Tibial nerve (tissue), 4 donors: ENCODE measurements around the gene ZNF2. TPM values are rescaled to one million over a fixed set of nuclear protein-coding genes. Genes with fewer than 3 reads are reported as not detected.
"Not testable (repeated sequence)": the region's sequence is repeated elsewhere in the genome, so short reads cannot be mapped to it uniquely, and the experiment has no call there.

Experiments
- DNase-seq, 2 donors: peaks; one replicate each; pipeline ENCODE4 v3.0.0-alpha.2; 2019; ENCODE audit warnings: low spot score in 2 of 2
- H3K27ac ChIP-seq, 4 donors: fragments of 200-600 bp; sonication (generic) in 3 of 4; one replicate each; pipeline ENCODE4 v1.5.1; 2017 to 2019; ENCODE audit warnings: mild to moderate bottlenecking in 1 of 4
- H3K27me3 ChIP-seq, 2 donors: fragments of 200-600 bp; sonication (generic) in 1 of 2; one replicate each; pipeline versions ENCODE4 v1.5.1 to v1.6.0; 2017 to 2019
- H3K36me3 ChIP-seq, 3 donors: fragments of 200-600 bp; sonication (generic); one replicate each; pipeline ENCODE4 v1.5.1; 2018 to 2019
- H3K4me1 ChIP-seq, 4 donors: fragments of 200-600 bp; sonication (generic) in 3 of 4; one replicate each; pipeline ENCODE4 v1.5.1; 2017 to 2019
- H3K4me3 ChIP-seq, 4 donors: fragments of 200-600 bp; sonication (generic) in 3 of 4; one replicate each; pipeline ENCODE4 v1.5.1; 2017 to 2019; ENCODE audit warnings: mild to moderate bottlenecking in 1 of 4, moderate library complexity in 1 of 4
- H3K9me3 ChIP-seq, 4 donors: fragments of 200-600 bp; sonication (generic) in 3 of 4; one replicate each; pipeline ENCODE4 v1.5.1; 2017 to 2019
- EP300 ChIP-seq, 2 donors: sonication (generic); formaldehyde crosslinking; IDR thresholded peaks; one replicate each; pipeline ENCODE4 v1.6.1; 2017; ENCODE audit warnings: antibody characterized with exemption in 2 of 2, mild to moderate bottlenecking in 1 of 2
- POLR2A ChIP-seq, 2 donors: fragments of 450-650 bp; IDR thresholded peaks; one replicate each; pipeline ENCODE4 v1.6.1; 2017; ENCODE audit warnings: antibody characterized with exemption in 2 of 2, mild to moderate bottlenecking in 2 of 2, moderate library complexity in 2 of 2
- WGBS, 2 donors: methylation state at CpG; one replicate each; pipeline ENCODE4 v1.1.5; 2018; 5-methylcytosine and 5-hydroxymethylcytosine counted together
- total RNA-seq, 4 donors: library from RNA; depleted of rRNA; stranded (reverse); fragments of >200 nt; gene quantifications; one replicate each; pipeline ENCODE4 v1.1.0, GENCODE V29; 2016
- TF ChIP-seq, protein P1 (sequence below), 5 experiments: fragments of 200-600 bp in 3 of 5; fragments of 450-650 bp in 2 of 5; sonication (generic) in 3 of 5; IDR thresholded peaks; one replicate each; pipeline ENCODE4 v1.5.1; 2016 to 2019; ENCODE audit warnings: antibody characterized with exemption in 5 of 5, mild to moderate bottlenecking in 3 of 5, moderate library complexity in 2 of 5

Gene ZNF2
- total RNA-seq, 4 donors from 2014 or later, result 3.9 to 5.7 (median 4.9) TPM

DNA sequence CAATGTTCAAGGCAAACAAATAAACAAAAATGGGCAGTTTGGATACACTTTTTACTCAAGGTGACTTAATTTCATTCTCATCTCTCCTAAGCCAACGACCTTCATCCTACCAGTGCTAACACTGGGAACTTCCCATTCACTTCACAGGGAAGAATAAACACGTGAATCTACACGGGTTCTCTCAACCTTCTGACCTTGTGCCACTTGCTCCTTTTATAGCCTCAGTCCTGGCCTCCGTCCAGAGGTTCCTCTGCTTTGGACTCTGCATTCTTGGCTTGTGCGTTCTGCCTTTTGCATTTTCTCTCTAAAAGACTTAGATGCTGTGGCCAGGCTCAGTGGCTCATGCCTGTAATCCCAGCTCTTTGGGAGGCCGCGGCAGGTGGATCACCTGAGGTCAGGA is 13.8 kb downstream of the ZNF2 start:
- no peak for TF ChIP-seq POLR2A (IDR thresholded peaks at IDR 0.05)
- TF ChIP-seq EP300 (IDR thresholded peaks at IDR 0.05), result no peak
- TF ChIP-seq, protein P1, sequence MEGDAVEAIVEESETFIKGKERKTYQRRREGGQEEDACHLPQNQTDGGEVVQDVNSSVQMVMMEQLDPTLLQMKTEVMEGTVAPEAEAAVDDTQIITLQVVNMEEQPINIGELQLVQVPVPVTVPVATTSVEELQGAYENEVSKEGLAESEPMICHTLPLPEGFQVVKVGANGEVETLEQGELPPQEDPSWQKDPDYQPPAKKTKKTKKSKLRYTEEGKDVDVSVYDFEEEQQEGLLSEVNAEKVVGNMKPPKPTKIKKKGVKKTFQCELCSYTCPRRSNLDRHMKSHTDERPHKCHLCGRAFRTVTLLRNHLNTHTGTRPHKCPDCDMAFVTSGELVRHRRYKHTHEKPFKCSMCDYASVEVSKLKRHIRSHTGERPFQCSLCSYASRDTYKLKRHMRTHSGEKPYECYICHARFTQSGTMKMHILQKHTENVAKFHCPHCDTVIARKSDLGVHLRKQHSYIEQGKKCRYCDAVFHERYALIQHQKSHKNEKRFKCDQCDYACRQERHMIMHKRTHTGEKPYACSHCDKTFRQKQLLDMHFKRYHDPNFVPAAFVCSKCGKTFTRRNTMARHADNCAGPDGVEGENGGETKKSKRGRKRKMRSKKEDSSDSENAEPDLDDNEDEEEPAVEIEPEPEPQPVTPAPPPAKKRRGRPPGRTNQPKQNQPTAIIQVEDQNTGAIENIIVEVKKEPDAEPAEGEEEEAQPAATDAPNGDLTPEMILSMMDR (IDR thresholded peaks at IDR 0.05), result no peak
- Histone ChIP-seq H3K36me3 (peaks cover 4 to 92% (median 19%) of the 10 kb centered on the region in 3 donors), H3K27ac (no peak overlapping the region), H3K9me3 (peaks cover 0 to 52% (median 8%) of the 10 kb centered on the region in 4 donors), H3K4me3 (no peak overlapping the region), H3K27me3 (no peaks in the 10 kb centered on the region), H3K4me1 (no peaks in the 10 kb centered on the region)
- 71% methylated on average over 7 of the region's 7 CpGs for WGBS, 2 donors
- DNase-seq, result no peak

DNA sequence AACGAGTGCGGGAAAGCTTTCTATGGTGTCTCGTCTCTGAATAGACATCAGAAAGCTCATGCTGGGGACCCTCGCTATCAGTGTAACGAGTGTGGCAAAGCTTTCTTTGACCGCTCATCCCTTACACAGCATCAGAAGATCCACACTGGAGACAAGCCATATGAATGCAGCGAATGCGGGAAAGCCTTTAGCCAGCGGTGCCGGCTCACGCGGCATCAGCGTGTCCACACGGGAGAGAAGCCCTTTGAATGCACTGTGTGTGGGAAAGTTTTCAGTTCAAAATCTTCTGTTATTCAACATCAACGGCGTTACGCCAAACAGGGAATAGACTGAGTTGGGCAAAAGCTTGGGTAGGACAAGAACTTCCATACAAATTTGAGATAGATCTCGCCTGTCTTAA is 16.2 kb downstream of the ZNF2 start:
- TF ChIP-seq POLR2A (IDR thresholded peaks at IDR 0.05), result no peak
- Histone ChIP-seq H3K4me1 (no peaks in the 10 kb centered on the region), H3K4me3 (no peak overlapping the region), H3K36me3 (peaks cover 4 to 78% (median 19%) of the 10 kb centered on the region in 3 donors), H3K27me3 (no peaks in the 10 kb centered on the region), H3K27ac (no peak overlapping the region), H3K9me3 (peaks cover 0 to 63% (median 8%) of the 10 kb centered on the region in 4 donors)
- DNase-seq, result no peak
- WGBS, 2 donors, result 96 to 98% methylated on average over 18 of the region's 18 CpGs

DNA sequence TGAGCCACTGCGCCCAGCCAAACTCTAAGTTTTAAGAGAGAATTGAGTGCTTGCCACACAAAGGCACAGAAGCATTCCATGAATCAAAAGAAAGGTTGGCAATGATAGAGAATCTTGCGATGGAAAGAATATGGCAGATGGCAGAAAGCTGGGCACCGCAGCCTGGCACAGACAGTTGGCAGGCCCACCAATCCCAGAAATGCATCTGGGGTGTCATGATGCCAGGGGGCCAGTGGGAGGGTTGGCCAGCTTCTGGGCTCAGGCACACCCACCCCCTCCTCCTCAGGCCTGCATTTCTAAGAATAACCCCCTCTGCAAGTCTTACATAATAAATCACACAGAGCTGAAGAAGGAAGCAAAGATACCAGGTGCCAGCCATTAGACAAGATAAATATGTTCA is 19.6 kb downstream of the ZNF2 start:
- Histone ChIP-seq H3K27ac (no peak overlapping the region), H3K9me3 (peaks cover 0 to 46% (median 8%) of the 10 kb centered on the region in 4 donors), H3K36me3 (peaks cover 4 to 44% (median 19%) of the 10 kb centered on the region in 3 donors), H3K4me3 (no peak overlapping the region), H3K4me1 (no peaks in the 10 kb centered on the region), H3K27me3 (no peaks in the 10 kb centered on the region)
- TF ChIP-seq POLR2A (IDR thresholded peaks at IDR 0.05) (no peak), EP300 (IDR thresholded peaks at IDR 0.05) (no peak)
- TF ChIP-seq, protein P1 (IDR thresholded peaks at IDR 0.05), result no peak
- no peak for DNase-seq
- 97 to 99% methylated on average over 3 of the region's 3 CpGs for WGBS, 2 donors

DNA sequence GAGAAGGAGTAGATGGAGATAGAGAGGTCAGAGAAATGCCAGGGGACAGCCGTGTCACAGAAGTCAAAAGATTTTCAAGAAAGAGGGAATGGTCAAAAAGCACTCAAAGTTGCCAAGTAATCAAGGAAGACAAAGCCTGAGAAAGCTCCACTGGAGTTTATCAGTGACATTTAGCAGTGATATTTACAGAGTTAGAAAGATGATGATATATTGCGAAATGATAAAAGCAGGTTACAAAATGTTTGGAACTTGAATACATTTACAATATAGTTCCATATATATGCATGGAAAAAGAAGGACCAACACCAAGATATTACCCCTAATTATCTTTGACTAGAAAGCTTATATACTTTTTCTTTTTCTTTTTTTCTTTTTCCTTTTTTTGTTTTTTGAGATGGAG is 20.4 kb downstream of the ZNF2 start:
- Histone ChIP-seq H3K4me1 (no peaks in the 10 kb centered on the region), H3K27ac (no peak overlapping the region), H3K9me3 (peaks cover 0 to 40% (median 8%) of the 10 kb centered on the region in 4 donors), H3K36me3 (peaks cover 0 to 36% (median 13%) of the 10 kb centered on the region in 3 donors), H3K27me3 (no peaks in the 10 kb centered on the region), H3K4me3 (no peak overlapping the region)
- WGBS, 2 donors, result 76 to 84% methylated on average over 2 of the region's 2 CpGs
- DNase-seq, result no peak
- no peak for TF ChIP-seq POLR2A (IDR thresholded peaks at IDR 0.05)
- TF ChIP-seq, protein P1 (IDR thresholded peaks at IDR 0.05), result no peak
- no peak for TF ChIP-seq EP300 (IDR thresholded peaks at IDR 0.05)

DNA sequence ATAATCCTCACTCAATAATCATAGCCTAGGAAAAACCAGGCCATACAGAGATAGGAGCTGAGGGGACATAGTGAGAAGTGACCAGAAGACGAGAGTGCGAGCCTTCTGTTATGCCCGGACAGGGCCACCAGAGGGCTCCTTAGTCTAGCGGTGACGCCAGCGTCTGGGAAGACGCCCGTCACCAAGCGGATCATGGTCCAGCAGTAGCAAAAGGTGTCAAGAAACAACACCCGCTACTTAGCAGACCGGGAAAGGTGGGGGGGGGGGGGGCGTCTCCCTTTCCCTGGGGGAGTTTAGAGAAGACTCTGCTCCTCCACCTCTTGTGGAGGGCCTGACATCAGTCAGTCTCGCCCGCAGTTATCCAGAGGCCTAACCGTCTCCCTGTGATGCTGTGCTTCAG is 27.3 kb downstream of the ZNF2 start:
- TF ChIP-seq, protein P1 (IDR thresholded peaks at IDR 0.05), result peak; percentile 35 to 68 (median 49)
- 29 to 36% methylated on average over 12 to 13 of the region's 15 CpGs for WGBS, 2 donors
- not testable (repeated sequence) for H3K27me3 ChIP-seq, H3K27ac ChIP-seq, H3K36me3 ChIP-seq, H3K4me1 ChIP-seq, H3K4me3 ChIP-seq, H3K9me3 ChIP-seq
- peak; percentile 21 to 66 for DNase-seq

DNA sequence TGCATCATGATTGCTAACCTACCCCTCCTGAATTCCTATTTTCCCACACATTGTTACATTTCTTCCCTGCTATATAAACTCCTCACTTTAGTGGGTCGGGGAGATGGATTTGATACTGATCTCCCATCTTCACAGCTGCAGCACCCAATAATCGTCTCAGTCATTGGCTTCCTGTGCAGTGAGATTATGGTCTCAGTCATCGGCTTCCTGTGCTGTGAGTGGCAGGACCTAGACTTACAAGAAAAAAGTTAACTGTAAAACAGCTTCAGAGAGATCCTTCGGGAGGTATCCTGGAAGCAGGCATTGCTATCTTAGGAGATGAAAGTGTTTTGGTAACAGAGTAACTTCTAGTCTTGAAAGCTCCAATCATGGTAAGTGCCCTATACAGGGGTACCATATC is 38.3 kb downstream of the ZNF2 start:
- Histone ChIP-seq H3K4me3 (no peak overlapping the region), H3K36me3 (peaks cover 0 to 13% (median 0%) of the 10 kb centered on the region in 3 donors), H3K9me3 (no peaks in the 10 kb centered on the region), H3K27me3 (no peaks in the 10 kb centered on the region), H3K4me1 (peaks cover 0 to 22% (median 0%) of the 10 kb centered on the region in 4 donors), H3K27ac (no peak overlapping the region)
- DNase-seq, result no peak
- TF ChIP-seq EP300 (IDR thresholded peaks at IDR 0.05), result no peak
- no peak for TF ChIP-seq POLR2A (IDR thresholded peaks at IDR 0.05)
- TF ChIP-seq, protein P1 (IDR thresholded peaks at IDR 0.05), result no peak
- 88 to 92% methylated on average over 4 of the region's 4 CpGs for WGBS, 2 donors
